Chondrocyte (in vitro differentiated cells): ENCODE results near the gene ERC1. TPM values are rescaled to one million over a fixed set of nuclear protein-coding genes. Genes with fewer than 3 reads are reported as not detected.
A peak's percentile ranks its signal among the peaks of the same experiment; 100 is the strongest.

Experiments used
- DNase-seq: peaks from one replicate; pipeline ENCODE4 v3.0.0; 2021; ENCODE audit warnings: mixed read lengths, low spot score
- H3K27ac Mint-ChIP-seq: one replicate; pipeline ENCODE4 v1.8.0; 2021; ENCODE audit warnings: mild to moderate bottlenecking, moderate library complexity, mixed read lengths; ENCODE audit not compliant: unreplicated experiment
- H3K27me3 Mint-ChIP-seq: 2 replicates; pipeline ENCODE4 v1.8.0; 2021; ENCODE audit warnings: low read depth, mixed read lengths
- H3K36me3 Mint-ChIP-seq: 2 replicates; pipeline ENCODE4 v1.8.0; 2021; ENCODE audit warnings: low read depth, mixed read lengths
- H3K4me1 Mint-ChIP-seq: 2 replicates; pipeline ENCODE4 v1.8.0; 2021; ENCODE audit warnings: low read depth, mild to moderate bottlenecking, mixed read lengths
- H3K4me3 Mint-ChIP-seq: one replicate; pipeline ENCODE4 v1.8.0; 2021; ENCODE audit warnings: mild to moderate bottlenecking, moderate library complexity, mixed read lengths; ENCODE audit not compliant: unreplicated experiment
- H3K9me3 Mint-ChIP-seq: 2 replicates; pipeline ENCODE4 v1.8.0; 2021; ENCODE audit warnings: low read depth, mixed read lengths
- total RNA-seq: library from RNA; stranded (reverse); gene quantifications from 3 replicates; pipeline ENCODE4 v1.2.1, GENCODE V29; 2021
- TF ChIP-seq, protein P1 (sequence below): fragments of 200-600 bp; sonication (generic); IDR thresholded peaks from 2 replicates; pipeline ENCODE4 v1.5.0; 2021; ENCODE audit warnings: antibody characterized with exemption, mild to moderate bottlenecking, moderate library complexity

ERC1 gene
- total RNA-seq, 1 donor from 2014 or later, result 79.3 TPM

- DNase-seq, result no peak
- TF ChIP-seq, protein P1, sequence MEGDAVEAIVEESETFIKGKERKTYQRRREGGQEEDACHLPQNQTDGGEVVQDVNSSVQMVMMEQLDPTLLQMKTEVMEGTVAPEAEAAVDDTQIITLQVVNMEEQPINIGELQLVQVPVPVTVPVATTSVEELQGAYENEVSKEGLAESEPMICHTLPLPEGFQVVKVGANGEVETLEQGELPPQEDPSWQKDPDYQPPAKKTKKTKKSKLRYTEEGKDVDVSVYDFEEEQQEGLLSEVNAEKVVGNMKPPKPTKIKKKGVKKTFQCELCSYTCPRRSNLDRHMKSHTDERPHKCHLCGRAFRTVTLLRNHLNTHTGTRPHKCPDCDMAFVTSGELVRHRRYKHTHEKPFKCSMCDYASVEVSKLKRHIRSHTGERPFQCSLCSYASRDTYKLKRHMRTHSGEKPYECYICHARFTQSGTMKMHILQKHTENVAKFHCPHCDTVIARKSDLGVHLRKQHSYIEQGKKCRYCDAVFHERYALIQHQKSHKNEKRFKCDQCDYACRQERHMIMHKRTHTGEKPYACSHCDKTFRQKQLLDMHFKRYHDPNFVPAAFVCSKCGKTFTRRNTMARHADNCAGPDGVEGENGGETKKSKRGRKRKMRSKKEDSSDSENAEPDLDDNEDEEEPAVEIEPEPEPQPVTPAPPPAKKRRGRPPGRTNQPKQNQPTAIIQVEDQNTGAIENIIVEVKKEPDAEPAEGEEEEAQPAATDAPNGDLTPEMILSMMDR, result no peak
- Mint-ChIP-seq H3K27ac (peak overlapping the region; percentile 74), H3K4me3 (peak overlapping the region; percentile 80), H3K27me3 (no peaks in the 10 kb centered on the region), H3K36me3 (no peaks in the 10 kb centered on the region), H3K4me1 (peaks cover 78% of the 10 kb centered on the region), H3K9me3 (no peaks in the 10 kb centered on the region)
Measured at GRCh38 chr12:1531654-1532374, 540.8 kb downstream of the ERC1 start.

DNA sequence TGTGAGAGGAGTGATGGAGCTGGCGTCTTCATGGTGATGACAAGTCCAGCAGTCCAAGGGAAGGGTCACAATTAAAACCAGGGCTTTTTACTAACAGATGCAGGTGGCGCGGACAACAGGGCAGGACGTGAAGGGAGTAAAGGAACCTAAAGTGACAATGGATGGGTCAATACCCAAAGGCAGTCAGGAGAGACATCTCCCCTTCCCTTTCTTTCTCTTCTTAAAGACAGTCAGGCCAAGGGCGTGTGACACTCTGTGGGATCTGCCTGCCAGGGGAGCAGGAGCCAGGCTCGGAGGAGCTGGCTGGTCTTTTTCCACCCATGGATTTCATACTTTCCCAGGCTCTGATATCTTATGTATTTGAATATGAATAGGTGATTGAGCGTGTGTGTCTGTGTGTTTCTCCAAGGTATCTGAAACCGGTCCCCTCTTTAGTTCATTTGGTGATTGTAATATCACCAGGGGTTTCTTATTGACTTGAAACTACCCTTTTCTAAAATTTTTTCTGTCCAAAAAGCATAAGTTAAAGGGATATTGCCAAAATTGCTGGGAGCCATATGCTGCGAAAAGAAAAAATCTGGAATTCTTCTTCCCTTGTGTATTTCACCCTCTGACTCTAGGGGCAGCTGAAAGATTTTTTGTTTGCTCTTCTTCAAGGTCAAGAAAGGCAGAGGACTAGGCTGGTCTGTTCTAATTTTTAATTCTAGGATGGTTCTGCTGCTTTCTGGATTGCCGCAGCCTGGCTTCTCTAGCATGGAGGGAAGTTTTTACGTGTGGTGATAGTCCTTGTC lies 541.5 kb downstream of the ERC1 start:
- H3K27me3 Mint-ChIP-seq, result no peaks in the 10 kb centered on the region
- peak overlapping the region; percentile 80 for H3K4me3 Mint-ChIP-seq
- H3K36me3 Mint-ChIP-seq, result no peaks in the 10 kb centered on the region
- no peak for DNase-seq
- H3K9me3 Mint-ChIP-seq, result no peaks in the 10 kb centered on the region
- H3K4me1 Mint-ChIP-seq, result peaks cover 78% of the 10 kb centered on the region
- H3K27ac Mint-ChIP-seq, result peak overlapping the region; percentile 74
- TF ChIP-seq, protein P1, result peak; percentile 24

DNA sequence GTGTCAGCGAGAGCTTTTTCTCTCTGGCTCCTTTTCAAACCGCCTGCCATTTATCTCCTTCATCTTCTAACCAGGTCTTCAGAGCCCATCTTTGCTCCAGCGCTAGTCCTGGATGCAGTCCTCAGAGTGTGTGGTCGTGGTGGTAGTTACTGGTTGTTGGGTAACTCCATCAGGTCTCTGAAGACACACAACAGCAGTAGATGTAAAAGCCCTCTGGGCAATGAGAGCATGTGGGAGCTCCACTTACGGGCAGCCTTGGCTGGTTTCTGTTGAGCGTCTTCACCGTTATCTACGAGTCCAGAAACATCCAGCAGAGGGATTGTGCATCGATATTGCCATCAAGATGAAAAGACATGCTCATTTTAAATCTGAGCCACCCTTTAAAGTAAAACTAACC lies 542.2 kb downstream of the ERC1 start:
- no peak for DNase-seq
- no peaks in the 10 kb centered on the region for H3K9me3 Mint-ChIP-seq

DNA sequence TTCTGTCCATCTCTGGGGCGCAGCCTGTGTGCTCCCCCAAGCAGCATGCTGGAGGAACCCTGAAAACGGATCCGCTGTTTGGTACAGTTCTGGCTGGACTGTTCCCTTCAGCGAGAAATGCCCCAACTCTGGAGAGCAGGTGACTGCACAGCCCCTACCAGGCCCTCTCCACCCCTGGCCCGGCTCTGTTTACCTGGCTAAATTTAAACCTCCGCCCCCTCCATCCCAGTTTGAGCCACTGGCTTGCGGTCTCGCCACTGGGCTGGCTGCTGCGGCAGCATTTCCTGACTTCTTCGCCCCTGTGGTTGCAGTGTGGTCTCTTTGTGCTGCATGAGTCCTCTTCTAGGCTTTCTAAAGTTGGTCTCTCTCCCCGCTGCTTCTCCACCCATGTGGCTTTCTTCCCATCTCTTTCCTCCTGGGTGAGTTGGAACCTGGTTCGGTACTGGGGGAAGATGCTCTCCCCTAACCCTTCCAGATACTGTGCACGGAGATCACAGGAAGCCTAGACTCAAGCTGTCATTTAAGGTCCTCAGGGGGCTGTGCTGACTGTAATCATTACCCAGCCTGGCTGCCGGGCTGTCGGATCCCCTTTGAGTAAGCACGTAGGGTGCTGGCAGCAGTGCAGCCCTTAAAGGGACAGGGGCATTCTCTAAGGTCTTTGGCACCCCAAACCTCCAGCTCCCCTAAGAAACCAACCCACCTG lies 542.7 kb downstream of the ERC1 start:
- TF ChIP-seq, protein P1, result no peak
- no peaks in the 10 kb centered on the region for H3K9me3 Mint-ChIP-seq
- H3K36me3 Mint-ChIP-seq, result no peaks in the 10 kb centered on the region
- H3K27me3 Mint-ChIP-seq, result no peaks in the 10 kb centered on the region
- peak overlapping the region; percentile 80 for H3K4me3 Mint-ChIP-seq
- H3K4me1 Mint-ChIP-seq, result peaks cover 69% of the 10 kb centered on the region
- peak overlapping the region; percentile 76 for H3K27ac Mint-ChIP-seq
- no peak for DNase-seq

More for the DNA sequence above, 542.2 kb downstream of the ERC1 start:
- peak overlapping the region; percentile 74 for H3K27ac Mint-ChIP-seq
- H3K4me3 Mint-ChIP-seq, result peak overlapping the region; percentile 80
- no peaks in the 10 kb centered on the region for H3K36me3 Mint-ChIP-seq
- H3K4me1 Mint-ChIP-seq, result peaks cover 74% of the 10 kb centered on the region
- H3K27me3 Mint-ChIP-seq, result no peaks in the 10 kb centered on the region
- TF ChIP-seq, protein P1, result peak; percentile 41

DNA sequence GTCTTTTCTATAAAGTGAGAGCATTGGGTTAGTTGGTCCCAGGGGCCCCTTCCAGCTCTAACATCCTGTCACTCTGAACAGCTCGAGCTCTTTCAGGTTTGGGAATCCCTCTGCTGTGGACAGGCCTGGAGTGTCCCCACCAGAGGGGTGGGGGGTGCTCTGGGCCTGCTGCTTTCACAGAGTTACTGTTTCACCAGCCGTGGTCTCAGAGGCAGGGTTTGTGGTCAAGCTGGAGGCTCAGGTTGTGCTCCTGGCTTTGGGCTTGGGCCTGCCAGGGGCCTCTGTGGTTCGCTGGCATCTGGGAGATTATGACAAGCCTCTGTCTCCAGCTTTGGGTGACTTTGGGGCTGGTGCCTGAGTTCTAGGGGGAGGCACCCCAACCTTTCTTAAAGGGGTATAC lies 543.7 kb downstream of the ERC1 start:
- H3K27ac Mint-ChIP-seq, result peak overlapping the region; percentile 27
- no peaks in the 10 kb centered on the region for H3K36me3 Mint-ChIP-seq
- no peak for DNase-seq
- no peaks in the 10 kb centered on the region for H3K9me3 Mint-ChIP-seq
- H3K4me3 Mint-ChIP-seq, result no peak overlapping the region
- H3K4me1 Mint-ChIP-seq, result peaks cover 64% of the 10 kb centered on the region
- no peaks in the 10 kb centered on the region for H3K27me3 Mint-ChIP-seq
- TF ChIP-seq, protein P1, result no peak
